Stimulated activated CD4-positive, alpha-beta T cell treated with anti-CD3 and anti-CD28 coated beads, TNF-alpha, amount 100 ng/mL, for 4 hours (primary cell): ENCODE measurements around the gene CADPS.

Experiments used
- DNase-seq, 3 experiments: peaks; one replicate each; pipeline ENCODE4 v3.0.0-alpha.2; 2020; ENCODE audit warnings: low read depth in 3 of 3

Gene CADPS

GRCh38 chr3:62446337-62446940 lies 428.8 kb downstream of the CADPS start:
- no peak for DNase-seq

GRCh38 chr3:62445275-62445674 lies 429.9 kb downstream of the CADPS start:
- no peak for DNase-seq

GRCh38 chr3:62439978-62440377 lies 435.2 kb downstream of the CADPS start:
- DNase-seq = no peak

GRCh38 chr3:62439176-62439813 lies 435.9 kb downstream of the CADPS start:
- DNase-seq = no peak

- no peak for DNase-seq
Observed at GRCh38 chr3:62436785-62437184, 438.4 kb downstream of the CADPS start.

- DNase-seq = no peak
Observed at GRCh38 chr3:62433396-62433795, 441.8 kb downstream of the CADPS start.

GRCh38 chr3:62421207-62421606 lies 454.0 kb downstream of the CADPS start:
- no peak for DNase-seq

- DNase-seq = no peak
Observed at GRCh38 chr3:62416144-62416543, 459.1 kb downstream of the CADPS start.

GRCh38 chr3:62415312-62415801 lies 459.9 kb downstream of the CADPS start:
- no peak for DNase-seq

- DNase-seq = no peak
Observed at GRCh38 chr3:62414786-62415185, 460.4 kb downstream of the CADPS start.

GRCh38 chr3:62413687-62414086 lies 461.5 kb downstream of the CADPS start:
- DNase-seq = no peak

GRCh38 chr3:62406945-62407344 lies 468.3 kb downstream of the CADPS start:
- DNase-seq = no peak

GRCh38 chr3:62405566-62405965 lies 469.6 kb downstream of the CADPS start:
- no peak for DNase-seq

- no peak for DNase-seq
Observed at GRCh38 chr3:62405135-62405534, 470.1 kb downstream of the CADPS start.

GRCh38 chr3:62404321-62404720 lies 470.9 kb downstream of the CADPS start:
- DNase-seq = no peak

- no peak for DNase-seq
Observed at GRCh38 chr3:62403765-62404164, 471.5 kb downstream of the CADPS start.

- no peak for DNase-seq
Observed at GRCh38 chr3:62392626-62393292, 482.5 kb downstream of the CADPS start.

- DNase-seq = no peak
Observed at GRCh38 chr3:62387251-62387650, 488.0 kb downstream of the CADPS start.

- DNase-seq = no peak
Observed at GRCh38 chr3:62379321-62379798, 495.9 kb downstream of the CADPS start.

GRCh38 chr3:62378921-62379320 lies 496.3 kb downstream of the CADPS start:
- DNase-seq = no peak

- DNase-seq = no peak
Observed at GRCh38 chr3:62378311-62378789, 496.9 kb downstream of the CADPS start.
